ENCODE data around the gene PDAP1.
"Not testable (repeated sequence)": the region's sequence is repeated elsewhere in the genome, so short reads cannot be mapped to it uniquely, and the experiment has no call there.

Gene PDAP1

GRCh38 chr7:99396418-99397296 is 11.7 kb downstream of the PDAP1 start:
- DNase-seq (ENCODE audit: low read depth), result no peak

GRCh38 chr7:99395616-99396327 is 12.6 kb downstream of the PDAP1 start:
- no peak for DNase-seq (ENCODE audit: low read depth)

GRCh38 chr7:99394188-99394502 is 14.3 kb downstream of the PDAP1 start:
- DNase-seq (ENCODE audit: low read depth), result no peak

- DNase-seq (ENCODE audit: low read depth), result no peak
Measured at GRCh38 chr7:99393355-99394187, 14.8 kb downstream of the PDAP1 start.

GRCh38 chr7:99392659-99393354 is 15.6 kb downstream of the PDAP1 start:
- DNase-seq (ENCODE audit: low read depth), result peak; percentile 71

GRCh38 chr7:99392046-99392445 is 16.4 kb downstream of the PDAP1 start:
- DNase-seq (ENCODE audit: low read depth), result no peak

GRCh38 chr7:99390941-99391602 is 17.3 kb downstream of the PDAP1 start:
- no peak for DNase-seq (ENCODE audit: low read depth)

GRCh38 chr7:99389772-99390171 is 18.6 kb downstream of the PDAP1 start:
- DNase-seq (ENCODE audit: low read depth), result no peak

GRCh38 chr7:99387912-99388311 is 20.5 kb downstream of the PDAP1 start:
- DNase-seq (ENCODE audit: low read depth), result no peak

GRCh38 chr7:99387239-99387635 is 21.2 kb downstream of the PDAP1 start:
- not testable (repeated sequence) for DNase-seq (ENCODE audit: low read depth)

- DNase-seq (ENCODE audit: low read depth), result no peak
Measured at GRCh38 chr7:99386584-99387238, 21.7 kb downstream of the PDAP1 start.

GRCh38 chr7:99385564-99385963 is 22.8 kb downstream of the PDAP1 start:
- no peak for DNase-seq (ENCODE audit: low read depth)

- DNase-seq (ENCODE audit: low read depth), result no peak
Measured at GRCh38 chr7:99384523-99384922, 23.9 kb downstream of the PDAP1 start.

- DNase-seq (ENCODE audit: low read depth), result no peak
Measured at GRCh38 chr7:99383791-99384370, 24.5 kb downstream of the PDAP1 start.

- DNase-seq (ENCODE audit: low read depth), result no peak
Measured at GRCh38 chr7:99383203-99383602, 25.2 kb downstream of the PDAP1 start.

GRCh38 chr7:99381664-99382075 is 26.7 kb downstream of the PDAP1 start:
- no peak for DNase-seq (ENCODE audit: low read depth)

- peak; percentile 83 for DNase-seq (ENCODE audit: low read depth)
Measured at GRCh38 chr7:99380823-99381663, 27.4 kb downstream of the PDAP1 start.

- DNase-seq (ENCODE audit: low read depth), result no peak
Measured at GRCh38 chr7:99380032-99380822, 28.2 kb downstream of the PDAP1 start.

- not testable (repeated sequence) for DNase-seq (ENCODE audit: low read depth)
Measured at GRCh38 chr7:99379693-99380031, 28.7 kb downstream of the PDAP1 start.
